Upper lobe of left lung (tissue), 6 donors: ENCODE measurements around the gene PLG. TPM values are rescaled to one million over a fixed set of nuclear protein-coding genes. Genes with fewer than 3 reads are reported as not detected.

Source experiments
- ATAC-seq, 2 donors: fragments of 200-7000 bp; cut with Tn5 transposase; one replicate each; pipeline ENCODE4 v1.9.1; 2022; ENCODE audit warnings: mild to moderate bottlenecking in 2 of 2, moderate library complexity in 2 of 2; ENCODE audit not compliant: low FRiP score in 2 of 2
- DNase-seq, 2 donors: peaks; one replicate each; pipeline ENCODE4 v3.0.0-alpha.2; 2019 to 2020
- H3K27ac ChIP-seq, 4 donors: fragments of 200-600 bp; sonication (generic); one replicate each; pipeline ENCODE4 v1.5.1; 2016 to 2019
- H3K27me3 ChIP-seq, 4 donors: fragments of 200-600 bp; sonication (generic); one replicate each; pipeline ENCODE4 v1.5.1; 2017 to 2019
- H3K36me3 ChIP-seq, 4 donors: fragments of 200-600 bp; sonication (generic); one replicate each; pipeline ENCODE4 v1.5.1; 2016 to 2019
- H3K4me1 ChIP-seq, 4 donors: fragments of 200-600 bp; sonication (generic); one replicate each; pipeline ENCODE4 v1.5.1; 2018 to 2019
- H3K4me3 ChIP-seq, 4 donors: fragments of 200-600 bp; sonication (generic); one replicate each; pipeline ENCODE4 v1.5.1; 2017 to 2019; ENCODE audit warnings: mild to moderate bottlenecking in 2 of 4, moderate library complexity in 1 of 4
- H3K9me3 ChIP-seq, 4 donors: fragments of 200-600 bp; sonication (generic); one replicate each; pipeline ENCODE4 v1.5.1; 2018 to 2019
- CTCF ChIP-seq, 6 experiments: fragments of 450-650 bp in 4 of 6; fragments of 200-600 bp in 2 of 6; sonication (generic) in 2 of 6; IDR thresholded peaks; one replicate each; pipeline ENCODE4 v1.5.1; 2016 to 2019; ENCODE audit warnings: antibody characterized with exemption in 6 of 6
- EP300 ChIP-seq, 4 donors: sonication (generic); formaldehyde crosslinking; IDR thresholded peaks; one replicate each; pipeline ENCODE4 v1.5.1; 2017; ENCODE audit warnings: antibody characterized with exemption in 4 of 4, control low read depth in 2 of 4
- POLR2A ChIP-seq, 4 donors: fragments of 450-650 bp; IDR thresholded peaks; one replicate each; pipeline ENCODE4 v1.5.1; 2016 to 2017; ENCODE audit warnings: antibody characterized with exemption in 4 of 4, mild to moderate bottlenecking in 2 of 4
- POLR2AphosphoS5 ChIP-seq, 2 donors: sonication (generic); formaldehyde crosslinking; IDR thresholded peaks; one replicate each; pipeline ENCODE4 v1.5.1; 2017; ENCODE audit warnings: antibody characterized with exemption in 2 of 2
- WGBS, 2 donors: methylation state at CpG; one replicate each; pipeline ENCODE4 v1.1.5; 2017 to 2018; 5-methylcytosine and 5-hydroxymethylcytosine counted together
- total RNA-seq, 6 donors: library from RNA; depleted of rRNA in 4 of 6; stranded (reverse); fragments of >200 nt in 4 of 6; gene quantifications; one replicate each; pipeline versions ENCODE4 v1.1.0 to v1.2.1, GENCODE V29; 2016 to 2021
- donor health status: DM: no; HTN: no; CAD: no; lungs with moderate emphysema.
- donor health status: DM: no; HTN: yes; CAD: no; lungs with severe emphysema.

PLG gene
- total RNA-seq, 6 donors from 2014 or later: 0.71 to 0.89 TPM; not detected in 4

- WGBS, 2 donors: 88 to 90% methylated on average over 5 of the region's 5 CpGs
- Histone ChIP-seq H3K27ac (no peak overlapping the region), H3K4me1 (no peaks in the 10 kb centered on the region), H3K4me3 (no peak overlapping the region), H3K36me3 (no peaks in the 10 kb centered on the region), H3K9me3 (no peaks in the 10 kb centered on the region), H3K27me3 (no peaks in the 10 kb centered on the region)
- TF ChIP-seq EP300 (IDR thresholded peaks at IDR 0.05): no peak
- ATAC-seq: no peak
- no peak for DNase-seq
These were observed 12.8 kb downstream of the PLG start for GRCh38 chr6:160714731-160715316.

GRCh38 chr6:160730911-160731310 is 28.9 kb downstream of the PLG start:
- no peaks in the 10 kb centered on the region for H3K9me3 ChIP-seq
- H3K27ac ChIP-seq: no peak overlapping the region
- H3K4me3 ChIP-seq: no peak overlapping the region
- DNase-seq: no peak
- H3K27me3 ChIP-seq: no peaks in the 10 kb centered on the region
- TF ChIP-seq POLR2AphosphoS5 (IDR thresholded peaks at IDR 0.05) (no peak), CTCF (IDR thresholded peaks at IDR 0.05) (peak in 1 of 6 experiments; percentile 4)
- WGBS, 2 donors: 52 to 69% methylated on average over 6 of the region's 6 CpGs
- no peaks in the 10 kb centered on the region for H3K4me1 ChIP-seq
- no peaks in the 10 kb centered on the region for H3K36me3 ChIP-seq
- no peak for ATAC-seq

DNA sequence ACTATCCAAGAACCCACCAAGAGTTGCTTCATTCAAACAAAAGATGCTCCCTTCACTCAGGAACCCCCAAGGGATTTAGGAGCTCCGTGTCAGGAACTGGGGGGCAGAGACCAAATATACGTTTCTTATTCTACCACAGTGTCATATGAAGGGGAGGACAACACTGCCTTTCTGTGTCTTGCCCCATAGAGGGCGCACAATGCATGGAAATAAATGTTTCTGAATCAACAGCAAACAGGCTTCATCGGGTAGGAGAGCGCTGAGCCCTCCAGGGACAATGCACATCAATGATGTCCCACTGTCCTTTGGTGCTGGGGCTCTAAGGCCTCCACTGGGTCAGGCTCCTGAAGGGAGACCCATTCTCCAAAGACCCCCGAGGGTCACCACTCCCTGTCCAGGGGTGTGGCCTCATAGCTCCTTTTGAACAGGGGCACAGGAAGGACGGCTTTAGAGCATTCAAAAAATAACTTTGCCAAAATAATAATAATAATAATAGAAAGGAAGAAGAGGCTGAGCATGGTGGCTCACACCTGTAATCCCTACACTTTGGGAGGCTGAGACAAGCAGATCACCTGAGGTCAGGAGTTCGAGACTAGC is 31.1 kb downstream of the PLG start:
- Histone ChIP-seq H3K27me3 (no peaks in the 10 kb centered on the region), H3K4me3 (no peak overlapping the region), H3K27ac (no peak overlapping the region), H3K36me3 (no peaks in the 10 kb centered on the region), H3K9me3 (no peaks in the 10 kb centered on the region), H3K4me1 (no peaks in the 10 kb centered on the region)
- ATAC-seq: peak; percentile 32 to 70
- no peak for DNase-seq
- WGBS, 2 donors: 28 to 30% methylated on average over 8 of the region's 8 CpGs
- no peak for TF ChIP-seq POLR2A (IDR thresholded peaks at IDR 0.05)
- peak; percentile 20 to 63 (median 50) for TF ChIP-seq CTCF (IDR thresholded peaks at IDR 0.05)
- no peak for TF ChIP-seq POLR2AphosphoS5 (IDR thresholded peaks at IDR 0.05)

- Histone ChIP-seq H3K36me3 (no peaks in the 10 kb centered on the region), H3K4me1 (no peaks in the 10 kb centered on the region), H3K9me3 (no peaks in the 10 kb centered on the region), H3K27me3 (no peaks in the 10 kb centered on the region), H3K4me3 (no peak overlapping the region), H3K27ac (no peak overlapping the region)
- no peak for TF ChIP-seq CTCF (IDR thresholded peaks at IDR 0.05)
- TF ChIP-seq EP300 (IDR thresholded peaks at IDR 0.05): no peak
- TF ChIP-seq POLR2A (IDR thresholded peaks at IDR 0.05): no peak
- no peak for TF ChIP-seq POLR2AphosphoS5 (IDR thresholded peaks at IDR 0.05)
- ATAC-seq: no peak
- 87 to 91% methylated on average over 1 of the region's 1 CpG for WGBS, 2 donors
- DNase-seq: no peak
These were observed 32.6 kb downstream of the PLG start for GRCh38 chr6:160734627-160735026.

- no peaks in the 10 kb centered on the region for H3K9me3 ChIP-seq
- ATAC-seq (no peak), DNase-seq (no peak)
- H3K4me3 ChIP-seq: no peak overlapping the region
- WGBS, 2 donors: 58 to 76% methylated on average over 3 of the region's 3 CpGs
- no peaks in the 10 kb centered on the region for H3K4me1 ChIP-seq
- H3K27me3 ChIP-seq: no peaks in the 10 kb centered on the region
- TF ChIP-seq POLR2AphosphoS5 (IDR thresholded peaks at IDR 0.05): no peak
- no peak for TF ChIP-seq POLR2A (IDR thresholded peaks at IDR 0.05)
- no peak for TF ChIP-seq EP300 (IDR thresholded peaks at IDR 0.05)
- no peak for TF ChIP-seq CTCF (IDR thresholded peaks at IDR 0.05)
- H3K27ac ChIP-seq: no peak overlapping the region
- H3K36me3 ChIP-seq: no peaks in the 10 kb centered on the region
These were observed 33.5 kb downstream of the PLG start for GRCh38 chr6:160735523-160735922.
